ENCODE data around the gene PCLO.

Gene PCLO

DNA sequence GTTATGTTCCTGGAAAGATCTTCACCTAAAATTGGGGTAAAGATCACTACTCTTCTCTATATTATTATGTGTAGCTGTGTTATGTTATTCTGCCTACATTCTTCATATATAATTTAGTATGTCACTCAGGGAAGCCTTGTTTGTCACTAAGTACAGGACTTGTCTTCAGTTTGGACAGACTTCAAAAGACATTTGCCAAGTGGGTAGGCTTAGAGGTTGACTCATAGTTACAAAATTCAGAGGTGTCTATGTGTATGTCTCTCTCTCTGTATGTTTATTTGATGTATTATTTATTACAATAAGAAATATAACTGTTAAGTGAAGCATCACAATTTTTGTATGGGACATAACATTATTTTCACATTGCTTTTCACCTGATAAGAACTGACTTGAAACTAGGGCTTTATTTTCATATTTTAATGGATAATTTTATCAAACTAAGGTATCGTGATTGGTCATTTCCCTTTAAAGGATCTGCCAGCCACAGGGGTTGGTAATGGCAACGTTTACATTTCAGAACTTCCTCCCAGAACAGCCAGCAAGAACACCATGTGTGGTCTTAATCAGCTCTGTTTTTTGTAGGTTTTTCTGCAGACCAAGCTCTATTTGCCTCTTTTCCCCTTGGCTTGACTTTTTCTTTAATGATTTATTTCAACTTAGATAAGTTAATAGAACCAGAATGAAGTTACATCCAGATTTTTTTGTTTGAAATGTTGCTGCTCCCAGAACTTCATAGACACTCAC, 457.0 kb downstream of the PCLO start:
- no peak for DNase-seq
- no peak overlapping the region for H3K27ac Mint-ChIP-seq
- H3K9me3 Mint-ChIP-seq: no peaks in the 10 kb centered on the region
- no peaks in the 10 kb centered on the region for H3K36me3 Mint-ChIP-seq (ENCODE audit: low read depth)
- H3K4me1 Mint-ChIP-seq (ENCODE audit: low read depth): no peaks in the 10 kb centered on the region
- H3K27me3 Mint-ChIP-seq: no peaks in the 10 kb centered on the region
- H3K4me3 Mint-ChIP-seq: no peak overlapping the region

DNA sequence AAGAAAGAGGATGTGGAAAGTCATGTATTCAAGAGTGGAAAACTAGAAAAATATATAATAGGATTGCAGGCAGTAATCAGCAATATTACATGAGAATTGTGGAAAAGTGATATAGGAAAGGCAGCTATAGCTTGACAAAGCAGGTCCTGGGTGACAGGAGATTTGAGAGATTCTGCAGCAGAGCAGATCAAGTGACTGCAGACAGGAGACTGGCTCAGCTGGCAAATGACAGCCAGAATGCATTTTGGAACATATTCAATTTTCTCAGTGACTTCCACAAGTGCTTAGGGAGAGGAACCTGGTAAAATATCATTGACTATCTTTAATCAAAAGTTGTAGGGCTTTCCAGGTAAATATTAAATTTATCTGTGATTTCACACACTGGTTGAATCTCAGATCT, 458.6 kb downstream of the PCLO start:
- no peak overlapping the region for H3K27ac Mint-ChIP-seq
- no peaks in the 10 kb centered on the region for H3K27me3 Mint-ChIP-seq
- no peak for DNase-seq
- H3K36me3 Mint-ChIP-seq (ENCODE audit: low read depth): no peaks in the 10 kb centered on the region
- H3K4me3 Mint-ChIP-seq: no peak overlapping the region
- H3K4me1 Mint-ChIP-seq (ENCODE audit: low read depth): no peaks in the 10 kb centered on the region
- peaks cover 2% of the 10 kb centered on the region for H3K9me3 Mint-ChIP-seq
